H1 (cell line): ENCODE measurements around the gene KCNH4. TPM values are rescaled to one million over a fixed set of nuclear protein-coding genes. Genes with fewer than 3 reads are reported as not detected.

Source experiments
- CTCF ChIA-PET: fragments of 300-600 bp; sonication (Branson Sonifier 250); formaldehyde crosslinking; loops from one replicate; lab custom pipeline; 2021; ENCODE audit not compliant: partially characterized antibody; lab: Charles Lee
- POLR2A ChIA-PET: fragments of 300-600 bp; sonication (Branson Sonifier 250); formaldehyde crosslinking; loops from one replicate; lab custom pipeline; 2021; ENCODE audit warnings: inconsistent platforms; ENCODE audit not compliant: partially characterized antibody; lab: Charles Lee
- DNase-seq, 2 experiments: peaks; one replicate each; pipeline versions ENCODE4 v3.0.0 to v3.0.0-alpha.2; 2010 to 2022; ENCODE audit warnings: low spot score in 2 of 2, low read depth in 1 of 2, mixed read lengths in 1 of 2
- FAIRE-seq: peaks from 2 replicates; lab custom pipeline; 2011; peaks lifted over from hg19 to GRCh38; lab: Jason Lieb, UNC
- H2AFZ ChIP-seq: 2 replicates; pipeline ENCODE4 v1.8.1; 2012; ENCODE audit warnings: low read length, inconsistent platforms
- H2AK5ac ChIP-seq: 2 replicates; pipeline ENCODE4 v1.6.1; 2013; ENCODE audit warnings: low read depth, low read length
- H2BK120ac ChIP-seq: replicated peaks from 2 replicates; pipeline ENCODE3; 2013; ENCODE audit warnings: low read depth, low read length, inconsistent platforms
- H2BK12ac ChIP-seq: 2 replicates; pipeline ENCODE4 v1.6.1; 2013; ENCODE audit warnings: low read depth, low read length
- H2BK15ac ChIP-seq: 2 replicates; pipeline ENCODE4 v1.6.1; 2013; ENCODE audit warnings: low read length
- H2BK20ac ChIP-seq: 2 replicates; pipeline ENCODE4 v1.6.1; 2013; ENCODE audit warnings: low read length
- H2BK5ac ChIP-seq: 2 replicates; pipeline ENCODE4 v1.6.1; 2013; ENCODE audit warnings: low read depth, low read length
- H3K14ac ChIP-seq: 2 replicates; pipeline ENCODE4 v1.6.1; 2013; ENCODE audit warnings: inconsistent platforms; ENCODE audit not compliant: insufficient read length
- H3K18ac ChIP-seq: 2 replicates; pipeline ENCODE4 v1.6.1; 2013; ENCODE audit warnings: low read length; ENCODE audit errors: extremely low read depth
- H3K23ac ChIP-seq: 2 replicates; pipeline ENCODE4 v1.6.1; 2013; ENCODE audit warnings: inconsistent platforms; ENCODE audit not compliant: insufficient read length
- H3K23me2 ChIP-seq: 2 replicates; pipeline ENCODE4 v1.6.1; 2013; ENCODE audit warnings: low read depth, low read length
- H3K27ac ChIP-seq: 2 replicates; pipeline ENCODE4 v1.6.1; 2011; ENCODE audit warnings: low read depth, low read length, inconsistent platforms
- H3K27me3 ChIP-seq, 4 experiments: replicated peaks in 1 of 4; 1 replicate in 1 of 4; 2 replicates in 3 of 4; pipeline versions ENCODE4 v1.6.1 to v1.8.1; 2011 to 2013; ENCODE audit warnings: low read length in 3 of 4, mild to moderate bottlenecking in 3 of 4, inconsistent platforms in 2 of 4, mixed read lengths in 2 of 4, moderate library complexity in 1 of 4; ENCODE audit not compliant: control insufficient read depth in 3 of 4, insufficient read depth in 3 of 4; ENCODE audit errors: extremely low read depth in 1 of 4
- H3K36me3 ChIP-seq, 4 experiments: 2 replicates each; pipeline versions ENCODE4 v1.6.1 to v1.8.1; 2011 to 2013; ENCODE audit warnings: mild to moderate bottlenecking in 4 of 4, low read length in 3 of 4, moderate library complexity in 2 of 4, control low read depth in 1 of 4, inconsistent platforms in 1 of 4; ENCODE audit not compliant: insufficient read depth in 4 of 4, control insufficient read depth in 2 of 4
- H3K4ac ChIP-seq: replicated peaks from 2 replicates; pipeline ENCODE3; 2013; ENCODE audit warnings: low read length, low read depth, mixed read lengths, inconsistent platforms; ENCODE audit not compliant: insufficient read length
- H3K4me1 ChIP-seq, 4 experiments: replicated peaks in 1 of 4; 1 replicate in 1 of 4; 2 replicates in 3 of 4; pipeline versions ENCODE4 v1.6.1 to v1.8.1; 2011 to 2013; ENCODE audit warnings: low read length in 3 of 4, inconsistent platforms in 2 of 4, mixed read lengths in 1 of 4; ENCODE audit not compliant: insufficient read depth in 4 of 4, control insufficient read depth in 3 of 4
- H3K4me2 ChIP-seq, 2 experiments: 2 replicates each; pipeline versions ENCODE4 v1.6.1 to v1.8.1; 2011 to 2013; ENCODE audit warnings: low read depth in 2 of 2, low read length in 2 of 2, control low read depth in 1 of 2, inconsistent platforms in 1 of 2, mild to moderate bottlenecking in 1 of 2; ENCODE audit not compliant: insufficient read depth in 1 of 2
- H3K4me3 ChIP-seq, 4 experiments: fragments of 200-600, 300-600 bp in 1 of 4; sonication (generic), shearing (Covaris generic), sonication (Bioruptor Twin) in 1 of 4; 2 replicates each; pipeline versions ENCODE4 v1.5.1 to v1.8.1; 2011 to 2016; ENCODE audit warnings: low read length in 4 of 4, low read depth in 3 of 4, control low read depth in 2 of 4, inconsistent platforms in 2 of 4, mild to moderate bottlenecking in 2 of 4, mixed read lengths in 1 of 4, moderate library complexity in 1 of 4; ENCODE audit not compliant: insufficient read depth in 2 of 4; ENCODE audit errors: extremely low read depth in 1 of 4
- H3K56ac ChIP-seq: replicated peaks from 2 replicates; pipeline ENCODE3; 2013; ENCODE audit warnings: low read depth, mild to moderate bottlenecking, mixed read lengths, low read length, inconsistent platforms; ENCODE audit not compliant: insufficient read length
- H3K79me1 ChIP-seq: 2 replicates; pipeline ENCODE4 v1.6.1; 2013; ENCODE audit warnings: low read depth, low read length, control low read depth
- H3K79me2 ChIP-seq, 2 experiments: 2 replicates each; pipeline versions ENCODE4 v1.6.1 to v1.8.1; 2012 to 2013; ENCODE audit warnings: low read length in 2 of 2, mild to moderate bottlenecking in 2 of 2, inconsistent platforms in 1 of 2; ENCODE audit not compliant: insufficient read depth in 2 of 2, control insufficient read depth in 1 of 2
- H3K9ac ChIP-seq, 4 experiments: replicated peaks in 1 of 4; 1 replicate in 1 of 4; 2 replicates in 3 of 4; pipeline versions ENCODE4 v1.6.1 to v1.8.1; 2011 to 2013; ENCODE audit warnings: low read depth in 3 of 4, low read length in 3 of 4, control low read depth in 2 of 4, mild to moderate bottlenecking in 2 of 4, moderate library complexity in 2 of 4, inconsistent platforms in 1 of 4; ENCODE audit errors: extremely low read depth in 1 of 4
- H3K9me3 ChIP-seq, 2 experiments: 2 replicates each; pipeline versions ENCODE4 v1.6.1 to v1.8.1; 2012 to 2013; ENCODE audit warnings: mild to moderate bottlenecking in 2 of 2, moderate library complexity in 2 of 2, control low read depth in 1 of 2, inconsistent platforms in 1 of 2, low read depth in 1 of 2, low read length in 1 of 2, mixed read lengths in 1 of 2; ENCODE audit not compliant: insufficient read depth in 2 of 2
- H4K20me1 ChIP-seq, 2 experiments: replicated peaks in 1 of 2; 2 replicates each; pipeline versions ENCODE3 to v1.8.1; 2011 to 2013; ENCODE audit warnings: inconsistent platforms in 2 of 2, low read length in 2 of 2, mild to moderate bottlenecking in 1 of 2; ENCODE audit not compliant: insufficient read depth in 2 of 2, control insufficient read depth in 1 of 2
- H4K5ac ChIP-seq: 2 replicates; pipeline ENCODE4 v1.6.1; 2013; ENCODE audit warnings: low read length, low read depth, mixed read lengths, inconsistent platforms; ENCODE audit not compliant: insufficient read length
- H4K8ac ChIP-seq: 2 replicates; pipeline ENCODE4 v1.8.0; 2013; ENCODE audit warnings: mild to moderate bottlenecking, moderate library complexity, low read length, inconsistent platforms; ENCODE audit not compliant: insufficient read depth; ENCODE audit errors: extremely low read depth
- H4K91ac ChIP-seq: replicated peaks from 2 replicates; pipeline ENCODE3; 2013; ENCODE audit warnings: low read length, mixed read lengths, inconsistent platforms; ENCODE audit not compliant: insufficient read length
- BACH1 ChIP-seq: IDR thresholded peaks from 2 replicates; pipeline ENCODE4 v1.6.1; 2012; ENCODE audit warnings: low read length, improper control_type of control experiment
- BCL11A ChIP-seq, 2 experiments: IDR thresholded peaks; one replicate each; pipeline ENCODE4 v1.6.1; 2011; ENCODE audit warnings: low read depth in 2 of 2, low read length in 2 of 2, mild to moderate bottlenecking in 2 of 2
- CHD1 ChIP-seq: IDR thresholded peaks from 2 replicates; pipeline ENCODE4 v1.6.1; 2012; ENCODE audit warnings: low read depth, low read length, improper control_type of control experiment
- CREB1 ChIP-seq: IDR thresholded peaks from 2 replicates; pipeline ENCODE4 v1.6.1; 2012; ENCODE audit warnings: inconsistent platforms
- EZH2 ChIP-seq: fragments of 200-600 bp; sonication (generic); IDR thresholded peaks from 2 replicates; pipeline ENCODE4 v1.7.1; 2012; ENCODE audit warnings: low read depth, mild to moderate bottlenecking, moderate library complexity, low read length, inconsistent platforms; ENCODE audit not compliant: severe bottlenecking
- FOSL1 ChIP-seq: IDR thresholded peaks from 2 replicates; pipeline ENCODE4 v1.6.1; 2011; ENCODE audit warnings: mild to moderate bottlenecking, low read depth, low read length, moderate library complexity; ENCODE audit not compliant: insufficient read depth
- JUN ChIP-seq: IDR thresholded peaks from 2 replicates; pipeline ENCODE4 v1.6.1; 2011; ENCODE audit warnings: low read depth, mild to moderate bottlenecking, improper control_type of control experiment, low read length
- KDM5A ChIP-seq: fragments of 200-600 bp; IDR thresholded peaks from 2 replicates; pipeline ENCODE4 v1.7.1; 2012; ENCODE audit warnings: mild to moderate bottlenecking, low read length, inconsistent platforms, mixed read lengths
- NANOG ChIP-seq: IDR thresholded peaks from 2 replicates; pipeline ENCODE4 v1.6.1; 2011; ENCODE audit warnings: low read length, low read depth, mild to moderate bottlenecking, inconsistent platforms; ENCODE audit not compliant: insufficient read depth, poor library complexity, severe bottlenecking
- TCF12 ChIP-seq: IDR thresholded peaks from 2 replicates; pipeline ENCODE4 v1.6.1; 2011; ENCODE audit warnings: low read depth, mild to moderate bottlenecking, low read length
- ZNF274 ChIP-seq: IDR thresholded peaks from 2 replicates; pipeline ENCODE4 v1.7.0; 2012; ENCODE audit warnings: low read length, borderline replicate concordance; ENCODE audit errors: extremely low read depth
- WGBS, 2 experiments: shearing (Covaris generic) in 1 of 2; methylation state at CpG; one replicate each; pipeline versions ENCODE4 v1.1.6 to v1.1.7; 2013 to 2015; ENCODE audit warnings: low lambda C conversion rate in 2 of 2, mixed read lengths in 2 of 2, inconsistent platforms in 1 of 2, low coverage in 1 of 2, missing lambda C conversion rate in 1 of 2; ENCODE audit not compliant: insufficient replicate concordance in 2 of 2, insufficient coverage in 1 of 2, insufficient read length in 1 of 2; ENCODE audit errors: extremely low coverage in 1 of 2, missing lambda C conversion rate in 1 of 2; 5-methylcytosine and 5-hydroxymethylcytosine counted together
- polyA plus RNA-seq, 7 experiments: library from polyadenylated mRNA; depleted of rRNA in 3 of 7; stranded (reverse) in 5 of 7; unstranded in 2 of 7; fragments of >200 nt in 5 of 7; fragments of 200-250 nt in 2 of 7; gene quantifications; 1 replicate in 5 of 7; 2 replicates in 1 of 7; 4 replicates in 1 of 7; pipeline versions ENCODE4 v1.2.1 to v1.2.3, GENCODE V29; 2011 to 2013; ENCODE audit warnings: missing spikeins in 2 of 7, mixed read lengths in 2 of 7
- total RNA-seq: library from RNA; stranded (reverse); fragmentation: NEBNext Ultra II Directional; extraction: Animal tissue kit (Norgen Biotek cat#: 25700); gene quantifications from 2 replicates; pipeline ENCODE4 v1.2.1, GENCODE V29; 2021
- TF ChIP-seq, protein P1 (sequence below), 3 experiments: IDR thresholded peaks; 1 replicate in 2 of 3; 2 replicates in 1 of 3; pipeline versions ENCODE4 v1.5.1 to v1.6.1; 2011; ENCODE audit warnings: low read length in 3 of 3, mild to moderate bottlenecking in 3 of 3, inconsistent platforms in 2 of 3, low read depth in 1 of 3, moderate library complexity in 1 of 3; ENCODE audit not compliant: insufficient read depth in 1 of 3; ENCODE audit errors: control extremely low read depth in 1 of 3

KCNH4 gene
- total and polyA plus RNA-seq, 2 of the 8 experiments (the other 6 are each of a cell fraction or from before 2014, with no cell fraction given): 0.44 to 0.47 TPM

DNA sequence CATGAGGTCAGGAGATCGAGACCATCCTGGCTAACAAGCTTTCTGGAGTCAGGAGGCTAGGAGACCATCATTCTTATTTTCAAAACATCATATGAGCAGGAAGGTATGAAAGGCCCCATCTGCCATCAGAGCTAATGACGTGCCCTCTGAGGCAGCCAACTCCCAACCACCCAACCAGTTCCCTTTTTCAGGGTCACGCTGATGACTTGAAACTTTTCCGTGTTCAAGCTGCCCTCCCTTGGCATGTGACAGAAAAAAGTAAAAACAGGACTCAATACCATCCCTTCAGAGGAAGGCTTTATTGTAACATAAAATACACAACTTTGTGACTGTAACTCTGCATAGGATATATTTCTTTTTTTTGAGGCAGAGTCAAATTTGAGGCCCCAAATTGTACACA, 18.0 kb upstream of the KCNH4 start:
- Histone ChIP-seq H3K79me1 (no peaks in the 10 kb centered on the region), H3K79me2 (no peaks in the 10 kb centered on the region), H4K8ac (no peak overlapping the region), H3K9me3 (no peaks in the 10 kb centered on the region), H3K18ac (no peak overlapping the region), H3K4me2 (no peak overlapping the region), H2BK15ac (no peak overlapping the region), H4K5ac (no peak overlapping the region), H3K27me3 (no peaks in the 10 kb centered on the region), H3K9ac (no peak overlapping the region), H4K20me1 (no peaks in the 10 kb centered on the region), H3K4me1 (peaks cover 0 to 4% (median 3%) of the 10 kb centered on the region in 4 experiments; a peak in 4 of 7 replicates), H3K36me3 (peaks cover 0 to 9% (median 4%) of the 10 kb centered on the region in 4 experiments; a peak in 4 of 8 replicates), H2BK5ac (no peak overlapping the region), H2BK20ac (no peak overlapping the region), H3K14ac (no peak overlapping the region), H2AFZ (no peak overlapping the region), H3K4ac (no peak overlapping the region), H4K91ac (no peak overlapping the region), H3K23ac (no peak overlapping the region), H3K27ac (no peak overlapping the region), H2BK120ac (no peak overlapping the region), H2BK12ac (no peak overlapping the region), H3K56ac (no peak overlapping the region), H2AK5ac (no peak overlapping the region), H3K23me2 (no peaks in the 10 kb centered on the region), H3K4me3 (no peak overlapping the region)
- CTCF ChIA-PET: interaction anchor here (1.2 to 7.4 kb wide), 4 partner anchors 12 to 179 kb away, joined by 3 to 34 read pairs (median 5); partner anchors contain the start of gene NKIRAS2
- DNase-seq (no peak), FAIRE-seq (no peak)
- WGBS, 2 experiments: 94% methylated on average over 4 of the region's 4 CpGs; no CpG with 5 or more reads in 1 of the 2 experiments
- POLR2A ChIA-PET: interaction anchor here (0.6 to 1.2 kb wide), 5 partner anchors 10 to 184 kb away, joined by 3 read pairs; no protein-coding TSS in a partner anchor
- TF ChIP-seq CREB1: no peak
- TF ChIP-seq JUN: no peak
- TF ChIP-seq NANOG: no peak
- TF ChIP-seq, protein P1, sequence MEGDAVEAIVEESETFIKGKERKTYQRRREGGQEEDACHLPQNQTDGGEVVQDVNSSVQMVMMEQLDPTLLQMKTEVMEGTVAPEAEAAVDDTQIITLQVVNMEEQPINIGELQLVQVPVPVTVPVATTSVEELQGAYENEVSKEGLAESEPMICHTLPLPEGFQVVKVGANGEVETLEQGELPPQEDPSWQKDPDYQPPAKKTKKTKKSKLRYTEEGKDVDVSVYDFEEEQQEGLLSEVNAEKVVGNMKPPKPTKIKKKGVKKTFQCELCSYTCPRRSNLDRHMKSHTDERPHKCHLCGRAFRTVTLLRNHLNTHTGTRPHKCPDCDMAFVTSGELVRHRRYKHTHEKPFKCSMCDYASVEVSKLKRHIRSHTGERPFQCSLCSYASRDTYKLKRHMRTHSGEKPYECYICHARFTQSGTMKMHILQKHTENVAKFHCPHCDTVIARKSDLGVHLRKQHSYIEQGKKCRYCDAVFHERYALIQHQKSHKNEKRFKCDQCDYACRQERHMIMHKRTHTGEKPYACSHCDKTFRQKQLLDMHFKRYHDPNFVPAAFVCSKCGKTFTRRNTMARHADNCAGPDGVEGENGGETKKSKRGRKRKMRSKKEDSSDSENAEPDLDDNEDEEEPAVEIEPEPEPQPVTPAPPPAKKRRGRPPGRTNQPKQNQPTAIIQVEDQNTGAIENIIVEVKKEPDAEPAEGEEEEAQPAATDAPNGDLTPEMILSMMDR (IDR thresholded peaks at IDR 0.05; ENCODE audit: control extremely low read depth in 1 of 3, insufficient read depth in 1 of 3, low read depth in 1 of 3, low read length in 3 of 3): no peak
- TF ChIP-seq FOSL1: no peak
- TF ChIP-seq EZH2: no peak
- no peak for TF ChIP-seq BCL11A (IDR thresholded peaks at IDR 0.05; ENCODE audit: low read depth in 2 of 2, low read length in 2 of 2)
- TF ChIP-seq BACH1: no peak
- no peak for TF ChIP-seq CHD1
- no peak for TF ChIP-seq ZNF274
- no peak for TF ChIP-seq TCF12
- TF ChIP-seq KDM5A: no peak
